NCI-H187 (cell line): Measurements from ENCODE around the gene CRAT.

ENCODE experiments used
- DNase-seq, 2 experiments: peaks; one replicate each; lab custom pipeline; 2025; lab: John Stamatoyannopoulos, UW

CRAT gene

DNA sequence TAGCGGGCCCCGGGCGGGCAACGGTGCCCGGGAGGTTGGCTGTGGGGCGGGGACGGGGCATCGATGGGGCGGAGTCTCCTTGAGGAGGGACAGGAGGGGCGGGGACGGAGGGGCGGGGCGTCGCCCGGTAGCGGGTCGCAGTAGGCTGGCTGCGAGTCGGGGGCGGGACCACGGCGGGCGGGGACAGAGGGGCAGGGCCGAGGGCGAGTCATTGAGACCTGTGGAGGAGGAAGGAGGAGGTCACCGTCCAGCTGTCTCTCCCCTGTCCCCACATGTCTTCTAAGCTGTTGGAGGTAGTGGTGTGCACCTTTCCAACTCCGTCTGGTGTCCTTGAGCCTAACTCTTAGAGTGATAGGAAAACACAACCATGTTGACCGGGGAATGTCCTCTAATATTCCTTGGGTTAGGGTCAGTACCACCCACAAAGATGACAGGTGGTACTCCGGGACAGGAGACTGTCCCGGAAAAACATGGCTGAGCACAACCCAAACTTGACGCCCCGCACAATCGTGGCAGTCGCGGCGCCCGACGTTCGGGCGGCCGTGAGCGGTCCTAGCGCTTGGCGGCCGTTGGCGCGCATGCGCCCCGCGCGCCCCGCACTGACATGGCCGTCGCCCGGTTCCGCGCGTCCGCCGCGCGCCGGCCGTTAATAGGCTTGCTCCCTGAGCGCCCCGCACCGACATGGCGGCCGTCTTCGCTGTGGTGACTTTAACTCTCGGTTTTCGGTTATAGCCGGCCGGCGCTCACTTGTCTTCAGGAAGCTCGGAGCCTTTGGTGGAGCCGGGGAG lies at the start of gene CRAT, which contains the start of gene PTPA:
TSS of gene CRAT (minus strand) at position 54 of the 788 bp plus-strand sequence. CDS start 284 bp downstream, outside the sequence.
TSS of gene PTPA (plus strand) at position 676 of the 788 bp plus-strand sequence. CDS start 186 bp downstream, outside the sequence.
- peak; percentile 71 to 77 for DNase-seq

DNA sequence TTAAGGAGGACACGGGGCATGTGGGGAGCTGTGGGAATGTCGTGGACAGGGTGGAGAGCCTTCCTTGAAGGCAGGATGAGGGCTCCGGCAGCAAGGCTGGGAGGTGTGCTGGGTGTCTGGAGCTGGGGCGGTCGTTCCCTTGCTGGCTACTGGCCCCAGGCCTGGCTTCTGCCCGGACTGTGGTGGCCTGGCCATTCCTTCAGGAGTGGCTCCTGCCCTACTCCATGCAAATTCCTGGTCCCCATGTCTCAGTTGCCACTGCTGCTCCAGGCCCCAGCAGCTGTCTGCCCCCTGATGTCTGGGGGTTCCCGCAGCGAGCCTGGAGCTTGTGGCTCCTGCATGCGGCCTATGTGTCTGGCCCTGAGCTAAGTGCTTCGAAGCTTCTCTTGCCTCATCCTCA lies 45.6 kb upstream of the CRAT start:
- DNase-seq: no peak

DNA sequence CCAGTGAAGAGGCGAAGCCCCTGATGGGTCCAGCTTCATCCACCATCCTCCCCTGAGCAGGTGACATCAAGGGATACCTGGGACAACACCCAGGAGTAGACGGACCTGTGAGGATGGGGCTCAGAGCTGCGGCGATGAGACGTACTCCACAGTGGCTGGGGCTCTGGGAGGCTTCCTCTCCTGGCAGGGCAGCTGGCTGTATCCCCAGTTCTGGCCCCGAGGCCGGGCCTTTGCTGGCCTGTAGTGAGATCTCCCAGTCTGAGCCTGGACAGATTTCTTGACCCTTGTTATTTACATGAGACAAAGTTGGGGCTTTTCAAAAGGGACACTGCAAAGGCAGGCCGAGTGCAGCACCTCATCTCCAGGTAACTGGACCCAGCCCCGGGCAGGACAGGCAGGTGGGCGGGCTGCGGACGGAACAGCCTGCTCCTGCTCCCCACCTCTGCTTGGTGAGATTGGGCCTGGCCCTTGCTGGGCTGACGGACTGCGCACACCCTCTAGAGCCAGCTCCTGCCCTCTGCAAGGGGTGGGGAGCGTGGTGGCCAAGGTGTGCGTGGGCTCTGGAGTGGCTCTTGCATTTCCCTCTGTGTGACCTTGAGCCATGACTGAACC lies 44.4 kb upstream of the CRAT start:
- DNase-seq: no peak

DNA sequence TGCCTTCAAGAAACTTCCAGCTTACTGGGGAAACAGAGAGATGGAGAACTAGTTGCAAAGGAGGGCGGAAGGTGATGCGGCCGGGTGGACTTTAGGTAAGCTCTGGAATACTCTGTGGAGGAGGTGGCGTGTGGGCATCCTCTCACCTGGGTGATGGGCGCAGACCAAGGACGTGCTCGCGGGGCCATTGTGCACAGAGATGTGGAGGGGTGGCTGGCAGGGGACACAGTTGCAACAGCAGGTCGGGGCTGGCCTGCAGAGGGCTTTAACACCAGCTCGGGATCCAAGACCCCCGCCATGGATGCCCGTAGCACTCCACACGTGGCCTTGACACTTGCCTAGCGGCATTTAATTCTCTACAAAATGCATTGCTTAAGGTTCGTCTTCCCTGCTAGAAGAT lies 40.9 kb upstream of the CRAT start:
- DNase-seq: no peak

DNA sequence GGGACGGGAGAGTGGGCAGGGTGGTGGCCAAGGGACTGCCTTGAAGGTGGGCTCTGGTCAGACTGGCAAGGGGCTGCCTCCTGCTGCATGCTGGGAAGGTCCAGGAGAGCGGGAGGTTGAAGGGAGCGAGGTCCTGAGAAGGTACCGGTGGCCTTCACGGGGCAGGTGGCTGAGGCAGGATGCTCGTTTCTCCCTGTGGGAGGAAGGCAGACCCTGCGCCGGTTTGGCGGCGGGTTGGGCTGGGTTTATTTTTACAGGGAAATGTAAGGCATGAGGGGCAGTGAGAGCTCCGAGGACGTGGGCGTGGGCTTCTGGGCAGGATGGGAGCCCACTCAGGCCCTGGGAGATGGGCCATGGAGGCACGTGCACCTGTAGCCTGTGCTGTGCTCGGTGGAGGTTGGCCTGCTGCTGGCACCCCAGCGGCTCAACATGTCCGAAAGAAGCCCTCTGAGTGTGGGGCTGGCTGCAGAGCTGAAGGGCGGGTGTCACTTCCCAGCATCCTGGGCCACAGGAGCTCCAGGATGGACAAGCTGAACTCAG lies 40.1 kb upstream of the CRAT start:
- no peak for DNase-seq

DNA sequence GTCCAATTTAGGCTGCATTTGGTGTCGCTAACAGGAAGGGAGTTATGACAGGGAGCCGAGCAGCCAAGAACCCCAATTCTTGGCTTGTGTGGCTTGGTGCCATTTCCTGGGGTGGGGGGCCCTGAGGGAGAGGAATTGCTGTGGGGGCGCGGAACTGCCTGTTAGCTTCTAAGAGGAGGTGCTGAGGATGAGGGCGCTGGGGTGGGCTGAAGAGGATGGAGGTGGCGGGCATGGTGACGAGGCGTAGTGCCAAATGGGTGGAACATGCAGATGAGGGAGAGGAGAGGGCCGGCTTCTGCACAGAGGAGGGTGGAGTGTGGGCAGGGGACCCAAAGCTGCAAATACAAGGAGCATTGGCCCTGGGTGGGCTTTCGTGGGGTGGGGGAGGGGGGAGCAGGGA lies 39.5 kb upstream of the CRAT start:
- DNase-seq: no peak

DNA sequence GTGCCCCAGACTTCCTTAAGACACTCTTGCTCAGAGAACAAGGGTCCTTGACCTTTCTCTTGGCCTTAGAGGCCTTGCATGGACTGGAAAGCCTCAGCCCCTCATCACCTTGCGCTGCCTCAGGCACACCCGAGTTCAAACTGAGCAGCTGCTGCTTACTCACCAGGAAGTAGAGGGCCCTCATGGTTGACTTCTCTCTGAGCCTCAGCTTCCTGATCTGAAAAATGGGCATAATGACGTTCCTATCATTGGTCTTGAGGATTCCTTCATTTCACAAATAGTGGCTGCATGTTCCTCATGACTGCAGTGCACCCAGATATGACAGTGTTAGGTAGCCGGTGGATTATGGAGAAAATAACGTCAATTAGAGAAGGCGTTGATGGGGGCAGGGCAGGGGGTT lies 38.8 kb upstream of the CRAT start:
- DNase-seq: no peak

DNA sequence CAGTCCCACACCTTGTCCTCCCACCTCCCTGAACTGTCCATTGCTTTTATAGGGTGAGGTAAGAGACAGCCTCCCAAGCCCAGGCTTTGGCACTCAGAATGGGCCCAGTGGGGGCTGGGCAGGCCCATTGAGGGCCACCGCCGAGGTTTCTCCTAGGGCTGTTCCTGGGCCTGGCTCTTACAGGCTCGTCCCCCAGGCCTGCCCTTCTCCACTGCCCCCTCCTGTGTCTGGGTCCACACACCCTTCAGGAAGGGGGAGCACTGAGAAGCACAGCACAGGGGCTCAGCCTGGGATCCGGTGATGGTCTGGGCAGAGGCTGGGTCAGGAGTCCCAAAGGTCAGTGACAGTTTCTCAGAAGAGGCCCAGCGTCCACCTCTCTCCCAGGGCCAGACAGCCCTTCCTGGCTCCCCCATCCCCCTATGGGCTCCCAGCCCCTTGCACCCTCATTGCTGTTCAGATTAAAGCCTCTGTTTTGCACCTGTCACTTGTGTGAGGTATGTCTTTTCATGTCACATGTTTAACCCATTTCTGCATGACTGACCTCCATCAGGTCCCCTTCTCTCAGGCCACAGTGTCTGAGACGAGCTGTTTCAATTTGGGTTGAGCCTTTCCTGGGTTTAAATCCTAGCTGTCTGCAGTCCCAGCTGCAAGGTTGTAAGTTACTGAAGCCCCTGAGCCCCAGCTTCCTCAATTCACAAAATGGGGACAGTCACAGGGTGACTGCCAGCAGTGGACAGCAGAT lies 38.0 kb upstream of the CRAT start:
- DNase-seq: no peak

DNA sequence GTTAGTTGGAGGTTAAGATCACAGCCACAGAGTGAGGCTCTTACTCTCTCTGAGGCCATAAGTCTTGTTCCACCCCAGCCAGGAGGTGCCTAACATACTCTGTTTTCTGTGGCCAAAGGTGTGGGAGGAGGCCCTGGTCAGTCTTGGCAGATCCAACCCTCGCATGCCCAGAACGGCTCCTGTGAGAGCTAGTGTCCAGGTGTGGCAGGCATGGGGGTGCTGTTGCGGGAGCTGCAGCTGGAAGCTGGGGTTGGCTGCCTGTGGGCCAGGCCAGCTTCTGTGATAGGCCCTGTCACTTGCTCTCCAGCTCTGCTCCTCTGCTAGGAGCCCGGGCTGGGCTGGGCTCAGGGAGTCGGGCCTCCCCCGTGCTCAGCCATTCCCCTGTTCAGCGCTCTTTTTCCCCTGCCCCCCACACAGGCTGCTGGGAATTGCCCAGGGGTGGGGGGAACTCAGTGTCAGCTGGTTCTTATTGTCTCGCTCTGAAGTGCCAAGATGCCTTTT lies 35.9 kb upstream of the CRAT start:
- DNase-seq: no peak

DNA sequence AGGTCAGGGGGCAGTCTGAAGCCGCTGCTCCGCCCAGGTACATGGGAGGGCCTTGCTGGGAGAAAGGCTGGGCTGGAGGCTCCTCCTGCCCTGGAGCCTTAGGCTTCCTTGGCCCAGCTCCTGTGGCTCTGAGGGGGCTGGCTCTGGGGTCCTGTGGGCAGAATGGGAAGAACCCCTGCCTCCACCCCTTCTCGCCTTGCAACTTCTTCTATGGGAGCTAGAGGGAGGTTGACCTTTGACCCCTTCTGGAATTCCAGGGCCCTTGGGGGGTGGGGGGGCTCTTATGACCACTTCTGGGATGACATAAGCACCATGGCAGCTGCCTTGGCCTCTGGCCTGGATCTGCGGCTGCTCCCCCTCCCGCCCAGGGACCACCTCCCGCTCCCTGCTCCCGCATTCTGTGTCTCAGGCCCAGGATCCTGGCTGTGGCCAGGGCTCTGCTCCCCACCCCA lies 35.3 kb upstream of the CRAT start:
- DNase-seq: no peak

DNA sequence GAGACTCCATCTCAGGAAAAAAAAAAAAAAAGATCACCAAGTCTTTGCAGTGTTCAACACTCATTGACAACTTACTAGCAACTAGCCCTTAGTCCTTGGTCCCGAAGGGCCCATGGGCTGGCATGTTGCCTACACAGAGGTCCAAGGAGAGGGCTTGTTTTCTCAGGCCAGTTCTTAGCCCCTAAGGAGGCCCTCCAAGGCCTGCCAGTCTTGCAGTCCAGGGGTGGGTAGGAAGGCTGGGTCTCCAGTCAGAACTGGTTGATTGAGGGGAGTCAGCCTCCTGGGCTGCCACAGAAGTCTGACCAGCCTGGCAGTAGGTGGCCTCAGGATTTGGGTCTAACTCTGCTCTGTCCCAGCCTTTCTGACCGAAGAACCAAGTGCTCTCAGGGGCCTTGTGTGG lies 34.7 kb upstream of the CRAT start:
- no peak for DNase-seq

DNA sequence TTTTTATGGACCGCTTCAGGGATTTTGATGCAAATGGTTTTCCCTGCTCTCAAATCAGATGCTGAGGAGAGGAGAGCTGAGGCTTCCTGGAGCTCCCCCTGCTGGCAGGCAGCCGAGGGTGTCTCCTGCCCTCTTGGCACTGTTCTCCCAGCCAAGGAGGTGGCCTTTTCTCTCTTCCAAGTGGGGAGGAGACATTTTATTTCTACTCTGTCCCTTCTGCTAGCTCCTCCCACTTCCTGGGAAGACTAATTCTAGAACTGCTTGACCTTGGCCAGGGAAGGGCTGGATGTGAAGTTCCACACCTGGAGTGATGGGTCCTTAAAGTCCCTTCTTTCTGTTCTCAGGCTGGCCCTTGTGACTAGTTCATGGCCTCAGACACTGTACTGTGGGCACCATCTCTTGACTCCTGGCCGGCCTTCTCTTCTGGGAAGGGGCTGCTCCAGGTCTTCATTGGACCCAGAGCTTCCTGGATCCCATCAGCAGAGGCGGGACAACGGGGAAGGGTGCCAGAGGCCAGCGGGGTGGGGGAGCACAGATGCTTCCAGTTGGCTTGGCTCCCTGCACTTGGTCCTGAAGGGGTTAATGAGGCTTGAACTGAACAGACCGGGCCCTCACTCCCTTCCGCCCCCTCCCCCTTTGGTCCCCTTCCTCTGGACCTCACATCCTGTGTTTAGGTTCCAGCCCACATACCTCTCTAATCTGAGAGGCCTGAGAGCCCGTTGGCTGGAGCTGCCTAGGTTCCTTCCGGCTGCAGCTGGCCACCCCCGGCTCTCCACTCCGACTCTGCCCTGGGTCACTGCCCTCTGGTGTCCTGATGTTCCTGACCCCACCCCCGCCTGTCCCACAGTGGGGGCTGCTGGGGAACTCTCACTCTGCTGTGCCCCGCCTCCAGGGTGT lies 32.7 kb upstream of the CRAT start:
- DNase-seq: peak; percentile 17 to 29

DNA sequence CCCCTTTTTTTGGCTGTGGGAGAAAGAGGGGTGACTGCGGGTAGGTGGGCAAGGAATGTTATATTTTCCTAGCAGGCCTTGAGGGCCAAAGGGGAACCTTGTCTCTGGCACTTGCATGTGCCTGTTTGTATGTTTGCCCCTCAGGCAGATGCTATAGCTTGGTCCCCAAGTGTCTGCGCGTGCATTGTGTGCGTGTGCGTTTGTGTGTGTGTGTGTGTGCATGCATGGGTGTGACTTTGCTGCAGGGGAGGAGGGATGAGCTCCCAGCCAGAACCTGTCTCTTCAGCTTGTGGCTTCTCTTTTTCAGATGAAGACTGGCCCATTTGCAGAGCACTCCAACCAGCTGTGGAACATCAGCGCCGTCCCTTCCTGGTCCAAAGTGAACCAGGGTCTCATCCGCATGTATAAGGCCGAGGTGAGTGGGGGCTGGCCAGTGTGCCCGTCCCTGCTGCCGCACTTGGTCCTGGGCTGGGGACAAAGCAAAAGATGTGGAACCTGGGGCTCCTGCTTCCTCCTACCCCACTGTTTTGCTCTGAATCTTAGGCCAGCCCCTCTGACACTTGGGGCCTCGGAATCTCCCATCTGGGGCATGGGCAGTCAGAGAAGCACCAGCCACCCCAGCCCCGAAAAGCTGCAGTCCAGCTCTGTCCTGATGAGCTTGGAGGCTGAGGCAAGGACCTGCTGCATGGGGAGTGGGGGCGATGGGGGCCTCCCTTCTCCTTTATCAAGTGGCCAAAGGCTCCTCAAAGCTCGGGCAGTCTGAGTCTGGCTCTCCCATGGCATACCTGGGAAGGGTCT lies 31.7 kb upstream of the CRAT start:
- DNase-seq: no peak

DNA sequence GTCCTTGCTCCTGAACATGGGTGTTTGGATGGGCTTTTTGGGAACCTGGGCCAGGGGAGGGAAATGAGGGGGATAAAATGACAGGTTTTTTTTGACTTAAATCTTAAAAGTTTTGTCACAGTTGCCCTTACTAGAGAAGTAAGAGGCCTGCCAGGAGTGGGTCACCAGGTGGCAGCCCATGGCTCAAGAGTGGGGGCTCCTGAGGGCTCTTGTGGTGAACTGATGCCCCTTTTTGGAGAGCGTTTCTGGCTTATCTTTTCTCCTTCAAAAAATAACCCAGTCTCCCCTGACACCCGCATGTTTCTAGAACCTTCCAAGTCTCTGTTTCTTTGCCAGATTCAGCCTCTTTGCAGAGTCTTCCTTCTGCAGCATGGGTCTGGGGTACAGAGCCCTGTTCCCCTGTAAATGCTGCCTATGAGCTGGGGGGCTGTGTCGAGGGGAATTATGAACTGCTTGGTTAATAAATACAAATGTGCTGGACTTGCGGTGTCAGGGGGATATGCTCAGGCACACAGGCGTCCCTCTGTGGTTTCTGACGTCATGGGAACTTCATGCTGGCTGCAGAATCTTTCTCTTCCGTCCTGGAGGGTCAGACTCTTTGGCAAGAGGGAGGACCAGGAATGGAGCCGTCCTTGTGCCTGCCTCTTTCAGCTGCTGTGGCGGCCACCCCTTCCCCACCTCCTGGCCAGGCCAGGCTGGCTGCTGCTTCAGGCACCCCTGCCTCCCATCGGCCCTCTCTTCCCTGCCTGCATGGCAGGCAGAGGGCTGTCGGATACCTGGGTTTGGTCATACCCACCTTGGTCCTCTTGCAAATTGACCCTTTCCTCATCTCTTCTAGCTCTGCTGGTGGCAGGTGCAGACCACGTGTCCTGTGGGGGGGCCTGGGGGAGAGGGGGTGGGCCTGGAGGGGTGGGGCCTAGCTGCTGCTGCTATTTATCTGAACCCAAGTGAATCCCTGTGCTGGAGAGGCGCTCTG lies 30.8 kb upstream of the CRAT start:
- peak in 1 of 2 experiments; percentile 17 for DNase-seq

DNA sequence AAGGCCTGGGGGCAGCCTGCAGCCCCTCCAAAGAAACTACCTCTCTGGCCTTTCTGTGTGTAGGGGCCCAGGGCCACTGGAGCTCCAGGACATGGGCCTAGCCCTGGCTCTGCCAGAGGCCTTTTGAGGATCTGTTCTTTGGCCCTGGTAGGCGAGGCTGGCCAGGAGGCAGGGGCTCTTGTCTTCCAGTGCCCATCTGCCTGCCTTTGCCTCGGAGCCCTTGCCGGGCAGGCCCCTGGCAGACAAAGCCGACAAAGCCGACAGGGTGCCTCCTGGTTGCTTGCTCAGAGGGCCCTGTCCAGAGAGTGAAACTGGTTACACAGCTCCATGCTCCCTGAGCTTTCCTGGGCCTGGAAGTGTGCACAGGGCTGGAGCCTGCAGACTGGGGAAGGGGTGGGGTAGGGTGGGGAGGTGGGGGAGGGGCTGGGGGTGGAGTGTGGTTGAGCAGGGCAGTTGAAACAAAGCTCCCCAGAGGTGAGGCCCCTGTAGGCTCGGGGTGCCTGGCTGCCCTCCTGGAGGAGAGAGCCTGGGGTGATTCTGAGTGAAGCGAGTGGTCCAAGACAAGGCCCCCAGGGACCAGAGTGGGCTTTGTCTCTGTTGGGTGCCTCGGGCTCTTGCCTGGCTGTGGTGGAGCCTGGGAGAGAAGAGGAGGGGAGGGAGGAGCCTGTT lies 29.9 kb upstream of the CRAT start:
- no peak for DNase-seq

DNA sequence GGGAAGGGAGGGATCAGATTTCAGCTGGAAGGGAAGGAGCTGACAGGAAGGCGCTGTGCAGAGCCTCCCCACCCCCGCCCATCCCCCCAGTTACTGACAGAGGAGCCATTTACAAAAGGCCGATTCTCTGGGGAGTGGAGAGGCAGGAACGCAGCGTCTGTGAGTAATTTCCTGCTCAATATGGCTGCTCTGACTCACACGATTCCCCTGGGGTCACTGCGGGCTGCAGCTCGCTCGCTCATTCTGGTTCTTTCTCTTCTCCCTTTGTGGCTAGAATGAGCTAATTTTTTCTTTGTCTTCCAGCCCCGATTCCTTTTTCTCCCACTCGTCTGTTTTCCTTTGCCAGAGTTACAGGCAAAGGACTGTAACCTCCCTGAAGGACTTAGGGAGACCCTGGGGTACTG lies 29.4 kb upstream of the CRAT start:
- peak; percentile 50 to 93 for DNase-seq

DNA sequence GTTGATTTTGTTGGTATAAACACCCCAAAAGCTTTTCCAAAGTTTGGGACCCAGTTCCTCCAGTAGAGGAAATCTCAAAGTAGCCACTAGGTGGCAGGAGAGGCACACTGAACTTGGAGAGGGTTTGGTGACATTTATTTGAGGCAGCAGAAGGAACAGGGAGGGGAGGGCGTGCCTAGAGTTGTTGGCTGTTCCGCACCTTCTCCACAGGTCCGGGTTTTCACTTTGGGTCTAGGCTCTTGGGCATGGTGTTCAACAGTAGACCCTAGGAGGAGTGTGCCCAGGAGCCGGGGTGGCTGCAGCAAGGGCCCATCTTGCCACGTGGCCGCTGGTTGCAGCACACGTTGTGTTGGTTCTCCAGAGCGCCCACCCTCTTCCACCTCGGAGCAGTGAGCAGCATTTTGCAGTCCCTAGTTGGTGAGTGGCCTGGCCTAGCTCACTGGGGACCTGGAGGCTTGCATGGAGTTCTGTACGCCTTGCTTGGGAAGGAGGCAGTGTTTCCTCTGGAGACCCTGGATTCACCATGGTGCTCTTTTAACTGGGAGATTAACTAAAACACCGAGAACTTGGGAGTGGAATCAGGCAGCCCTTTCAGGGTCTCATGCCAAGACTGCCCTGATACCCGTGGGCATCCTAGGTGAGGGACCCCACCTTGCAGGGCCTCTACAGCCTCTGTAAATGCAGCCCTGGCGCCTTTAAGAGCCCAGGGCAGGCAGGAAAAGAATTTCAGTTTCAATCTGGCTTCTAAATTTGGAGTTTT lies 28.8 kb upstream of the CRAT start:
- DNase-seq: peak; percentile 8 to 40
